ENCODE measurements around the gene CNTN3. TPM values are rescaled to one million over a fixed set of nuclear protein-coding genes. Genes with fewer than 3 reads are reported as not detected.

CNTN3 gene
- total RNA-seq, 1 donor from 2014 or later, result 1.3 TPM

- intact Hi-C loops (cut with DNase I), result no loop called here
- DNase-seq (ENCODE audit: low spot score), result no peak
Observed at GRCh38 chr3:74613521-74614106, 845 bp downstream of the CNTN3 start.

GRCh38 chr3:74613060-74613459 lies 1.4 kb downstream of the CNTN3 start:
- DNase-seq (ENCODE audit: low spot score), result no peak
- intact Hi-C loops (cut with DNase I), result no loop called here

DNA sequence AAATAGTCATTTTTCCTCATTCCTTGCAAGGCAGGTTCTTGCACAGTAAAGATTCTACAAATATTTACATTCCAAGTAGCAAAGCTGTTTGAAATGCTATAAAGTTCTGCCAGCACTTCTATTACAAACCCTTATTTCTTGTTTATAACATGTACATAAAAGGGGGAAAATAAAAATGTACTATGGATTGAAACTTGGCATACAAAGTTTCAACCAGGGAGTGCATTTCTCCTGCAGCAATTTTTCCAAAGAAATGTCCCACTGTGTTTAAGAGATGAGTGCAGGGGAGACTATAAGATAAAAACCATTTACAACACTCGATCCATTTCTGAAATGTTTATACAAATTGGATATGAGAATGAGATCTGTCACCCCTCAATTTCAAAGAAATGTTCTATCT lies 3.3 kb downstream of the CNTN3 start:
- no peak for DNase-seq (ENCODE audit: low spot score)
- intact Hi-C loops (cut with DNase I), result no loop called here

DNA sequence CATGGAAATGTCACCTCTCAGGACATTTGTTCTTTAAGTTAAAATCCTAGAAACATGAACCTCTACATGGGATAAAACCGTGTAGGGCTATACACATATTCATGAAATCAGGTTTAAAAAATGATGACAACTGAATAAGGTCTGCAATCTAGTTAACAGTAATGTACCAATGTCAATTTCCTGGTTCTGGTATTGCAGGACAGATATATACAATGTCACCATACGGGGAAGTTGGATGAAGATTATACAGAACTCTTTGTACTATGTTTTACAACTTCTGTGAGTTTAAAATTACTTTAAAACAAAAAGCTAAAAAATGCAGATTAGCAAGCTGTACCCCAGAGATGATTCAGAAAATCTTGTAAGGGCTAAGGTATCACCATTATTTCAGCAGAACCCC lies 6.7 kb downstream of the CNTN3 start:
- intact Hi-C loops (cut with DNase I), result no loop called here
- DNase-seq (ENCODE audit: low spot score), result no peak

- intact Hi-C loops (cut with DNase I), result no loop called here
- DNase-seq (ENCODE audit: low spot score), result no peak
Observed at GRCh38 chr3:74606996-74607395, 7.5 kb downstream of the CNTN3 start.

- DNase-seq (ENCODE audit: low spot score), result no peak
- intact Hi-C loops (cut with DNase I), result no loop called here
Observed at GRCh38 chr3:74605437-74605836, 9.0 kb downstream of the CNTN3 start.

DNA sequence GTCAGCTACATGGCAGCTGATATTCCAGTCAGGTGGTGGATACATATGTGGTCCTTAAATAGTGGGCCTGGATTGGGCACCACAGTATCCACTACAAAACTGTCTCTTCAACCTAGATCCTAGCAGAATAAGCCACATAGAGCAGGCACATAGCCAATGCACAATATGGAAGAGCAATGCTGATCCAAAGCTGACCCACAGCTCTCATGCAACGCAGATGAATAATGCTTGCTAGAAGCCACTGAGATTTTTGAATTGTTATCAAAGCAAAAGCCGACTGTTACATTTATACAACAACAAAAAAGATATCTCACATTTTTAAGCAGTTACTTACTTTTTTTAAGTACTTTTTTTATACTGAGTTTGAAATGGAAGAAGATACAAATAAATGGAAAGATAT lies 11.2 kb downstream of the CNTN3 start:
- no peak for DNase-seq (ENCODE audit: low spot score)
- intact Hi-C loops (cut with DNase I), result no loop called here

GRCh38 chr3:74602471-74602870 lies 12.0 kb downstream of the CNTN3 start:
- no peak for DNase-seq (ENCODE audit: low spot score)
- intact Hi-C loops (cut with DNase I), result no loop called here

GRCh38 chr3:74601793-74602192 lies 12.7 kb downstream of the CNTN3 start:
- intact Hi-C loops (cut with DNase I), result no loop called here
- DNase-seq (ENCODE audit: low spot score), result no peak

- intact Hi-C loops (cut with DNase I), result no loop called here
- no peak for DNase-seq (ENCODE audit: low spot score)
Observed at GRCh38 chr3:74599564-74599963, 14.9 kb downstream of the CNTN3 start.

- no peak for DNase-seq (ENCODE audit: low spot score)
- intact Hi-C loops (cut with DNase I), result no loop called here
Observed at GRCh38 chr3:74593152-74593551, 21.3 kb downstream of the CNTN3 start.

DNA sequence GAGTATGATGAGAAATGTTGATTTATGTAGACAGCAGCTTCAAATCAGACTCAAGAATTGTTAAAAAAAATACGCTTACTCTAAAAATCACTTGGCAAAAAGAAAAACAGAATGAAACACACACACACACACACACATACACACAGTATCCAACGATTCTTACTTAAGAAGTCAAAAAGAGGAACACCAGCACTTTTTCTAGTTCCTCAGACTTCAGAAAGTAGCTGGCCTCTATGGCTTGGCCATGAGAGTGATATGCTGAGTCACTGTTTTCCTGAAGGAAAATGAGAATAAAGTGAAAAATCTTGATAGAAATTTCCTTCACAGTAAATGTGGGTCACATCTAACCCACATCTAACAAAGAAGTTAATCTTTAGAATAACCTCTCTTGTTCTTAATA lies 22.1 kb downstream of the CNTN3 start:
- no peak for DNase-seq (ENCODE audit: low spot score)
- intact Hi-C loops (cut with DNase I), result no loop called here

GRCh38 chr3:74591946-74592345 lies 22.5 kb downstream of the CNTN3 start:
- no peak for DNase-seq (ENCODE audit: low spot score)
- intact Hi-C loops (cut with DNase I), result no loop called here

DNA sequence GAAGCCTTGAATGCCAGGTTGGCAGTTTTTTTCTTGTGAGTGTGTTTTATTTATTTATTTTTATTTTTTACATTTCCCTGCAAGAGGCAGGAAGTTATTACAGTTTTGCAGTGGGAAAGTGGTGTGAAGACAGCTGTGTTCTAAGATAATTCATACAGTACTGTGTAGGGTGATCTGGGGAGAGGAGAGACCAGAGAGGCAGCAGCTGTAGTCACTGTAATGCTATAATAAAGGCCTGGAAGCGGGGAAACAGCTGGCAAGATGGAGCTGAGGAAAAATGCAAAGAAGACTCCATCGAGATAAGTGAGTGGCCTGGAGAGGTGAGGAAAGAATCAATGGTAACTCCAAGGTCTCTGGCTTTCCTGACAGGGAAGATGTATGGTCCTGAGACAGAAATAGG lies 23.1 kb downstream of the CNTN3 start:
- intact Hi-C loops (cut with DNase I), result no loop called here
- no peak for DNase-seq (ENCODE audit: low spot score)

- no peak for DNase-seq (ENCODE audit: low spot score)
- intact Hi-C loops (cut with DNase I), result no loop called here
Observed at GRCh38 chr3:74590620-74591262, 23.7 kb downstream of the CNTN3 start.

GRCh38 chr3:74584782-74585181 lies 29.7 kb downstream of the CNTN3 start:
- intact Hi-C loops (cut with DNase I), result no loop called here
- no peak for DNase-seq (ENCODE audit: low spot score)

DNA sequence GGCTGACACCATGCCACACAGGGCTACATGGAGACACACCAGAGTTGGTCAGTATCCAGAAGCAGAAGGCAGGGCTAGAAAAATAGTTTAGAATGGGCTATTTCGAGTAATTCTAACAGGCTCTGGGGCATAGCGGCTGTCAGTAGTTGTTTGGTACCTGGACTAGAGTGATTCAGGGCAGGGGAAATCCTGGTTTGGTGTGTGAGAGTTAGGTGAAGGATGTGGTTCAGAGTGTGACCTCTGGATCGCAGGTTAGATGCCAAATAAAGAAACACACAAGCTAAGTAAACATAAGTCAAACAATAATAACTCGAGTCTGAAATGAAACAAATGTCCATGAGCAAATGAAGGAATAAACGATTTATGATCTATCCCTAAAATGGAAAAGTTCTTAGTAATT lies 31.5 kb downstream of the CNTN3 start:
- intact Hi-C loops (cut with DNase I), result no loop called here
- DNase-seq (ENCODE audit: low spot score), result no peak

GRCh38 chr3:74575857-74576256 lies 38.6 kb downstream of the CNTN3 start:
- intact Hi-C loops (cut with DNase I), result no loop called here
- DNase-seq (ENCODE audit: low spot score), result no peak

- intact Hi-C loops (cut with DNase I), result no loop called here
Observed at GRCh38 chr3:74571118-74571517, 43.3 kb downstream of the CNTN3 start.

More at GRCh38 chr3:74571118-74571517, 43.3 kb downstream of the CNTN3 start:
- no peak for DNase-seq (ENCODE audit: low spot score)

Measured in cardiac septum (tissue), 1 donor.